AG20443 (cell line): ENCODE data around the gene IER3.
A peak's percentile ranks its signal among the peaks of the same experiment; 100 is the strongest.

ENCODE experiments used
- DNase-seq: peaks from one replicate; pipeline ENCODE4 v3.0.0; 2012; ENCODE audit warnings: low spot score, mixed read lengths

IER3 gene, protein sequence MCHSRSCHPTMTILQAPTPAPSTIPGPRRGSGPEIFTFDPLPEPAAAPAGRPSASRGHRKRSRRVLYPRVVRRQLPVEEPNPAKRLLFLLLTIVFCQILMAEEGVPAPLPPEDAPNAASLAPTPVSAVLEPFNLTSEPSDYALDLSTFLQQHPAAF

DNA sequence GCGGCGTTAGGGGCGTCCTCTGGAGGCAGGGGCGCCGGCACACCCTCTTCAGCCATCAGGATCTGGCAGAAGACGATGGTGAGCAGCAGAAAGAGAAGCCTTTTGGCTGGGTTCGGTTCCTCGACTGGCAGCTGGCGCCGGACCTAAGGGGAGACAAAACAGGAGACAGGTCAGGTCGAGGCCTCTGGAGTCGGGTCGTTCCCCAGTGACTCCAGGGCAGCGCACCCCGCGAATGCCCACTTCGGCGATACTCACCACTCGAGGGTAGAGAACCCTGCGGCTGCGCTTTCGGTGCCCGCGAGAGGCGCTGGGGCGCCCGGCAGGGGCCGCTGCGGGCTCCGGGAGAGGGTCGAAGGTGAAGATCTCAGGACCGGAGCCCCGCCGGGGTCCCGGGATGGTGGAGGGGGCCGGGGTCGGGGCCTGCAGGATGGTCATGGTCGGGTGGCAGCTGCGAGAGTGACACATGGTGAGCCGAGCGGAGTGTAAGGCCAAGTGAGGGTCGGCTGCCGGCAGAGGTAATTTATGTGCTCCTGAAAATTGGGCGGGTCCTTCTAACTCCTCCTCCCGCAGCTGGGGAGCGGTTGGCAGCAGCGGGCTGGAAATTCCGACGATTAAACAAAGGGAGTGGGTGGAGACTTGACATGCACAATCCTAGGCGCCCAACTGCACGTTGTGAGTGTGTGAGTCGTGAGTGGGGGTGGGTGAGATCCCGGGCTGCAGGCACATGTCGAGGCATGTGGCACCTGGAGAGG is at the start of gene IER3:
Gene IER3 (minus strand): TSS at position 494 of the 752 bp plus-strand sequence. CDS start 29 bp downstream, at position 465.
- DNase-seq, result peak; percentile 80

- peak; percentile 37 for DNase-seq
Measured at GRCh38 chr6:30793521-30794194, 49.3 kb upstream of the IER3 start.

DNA sequence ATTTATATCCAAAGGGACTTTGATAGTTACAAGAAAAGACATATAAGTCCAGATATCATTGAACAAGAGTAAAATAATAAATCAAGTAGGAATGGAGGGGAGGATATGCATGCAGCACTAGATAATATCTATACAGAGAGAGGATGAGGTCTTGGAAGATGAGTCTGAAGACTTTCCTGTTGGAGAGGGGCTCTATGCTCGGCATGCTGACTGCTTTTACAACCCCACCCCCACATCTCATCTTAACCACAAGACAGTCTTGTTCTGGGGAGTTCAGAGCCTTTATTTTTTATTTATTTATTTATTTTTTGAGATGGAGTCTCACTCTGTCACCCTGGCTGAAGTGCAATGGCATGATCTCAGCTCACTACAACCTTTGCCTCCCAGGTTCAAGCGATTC is 48.4 kb upstream of the IER3 start:
- DNase-seq, result no peak

GRCh38 chr6:30790724-30791383 is 46.5 kb upstream of the IER3 start:
- DNase-seq, result no peak

GRCh38 chr6:30789606-30790005 is 45.3 kb upstream of the IER3 start:
- no peak for DNase-seq

DNA sequence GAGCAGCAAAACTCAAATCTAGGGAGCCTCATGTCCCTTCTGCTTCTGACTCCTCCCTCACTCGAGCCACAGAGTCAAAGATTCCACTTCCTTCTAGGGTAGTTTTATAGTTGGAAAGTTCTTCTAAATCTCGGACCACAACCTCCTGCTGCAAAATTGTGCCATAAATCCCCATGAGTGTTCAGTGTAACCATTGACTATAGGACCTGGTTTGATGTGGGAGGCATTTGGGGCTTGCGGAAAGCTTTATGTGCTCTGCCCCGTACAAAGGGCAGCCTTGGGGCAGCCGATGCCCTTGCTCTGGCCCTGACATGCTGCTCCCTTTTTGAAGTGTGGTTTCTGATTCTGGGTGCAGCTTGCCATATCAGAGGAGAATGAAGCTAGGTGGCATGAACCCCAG is 43.6 kb upstream of the IER3 start:
- DNase-seq, result no peak

- DNase-seq, result peak; percentile 63
Measured at GRCh38 chr6:30782425-30783014, 38.2 kb upstream of the IER3 start.

GRCh38 chr6:30781743-30782424 is 37.5 kb upstream of the IER3 start:
- DNase-seq, result peak; percentile 87

DNA sequence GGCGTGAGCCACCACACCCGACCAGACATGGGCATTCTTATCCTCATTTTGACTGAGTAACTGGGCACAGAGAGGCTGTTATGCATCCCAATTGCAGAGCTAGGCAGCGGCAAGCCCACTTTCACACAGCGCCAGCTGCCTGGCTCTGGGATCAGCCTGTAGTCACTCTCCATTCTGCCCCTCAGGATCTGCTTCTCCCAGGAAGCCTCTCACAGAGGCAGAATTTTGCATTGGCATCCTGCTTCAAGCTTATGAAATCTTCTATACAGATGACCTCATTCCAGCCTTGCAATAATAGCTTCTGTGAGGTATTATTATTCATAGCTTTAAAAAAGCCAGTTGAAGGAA is 37.0 kb upstream of the IER3 start:
- DNase-seq, result no peak

DNA sequence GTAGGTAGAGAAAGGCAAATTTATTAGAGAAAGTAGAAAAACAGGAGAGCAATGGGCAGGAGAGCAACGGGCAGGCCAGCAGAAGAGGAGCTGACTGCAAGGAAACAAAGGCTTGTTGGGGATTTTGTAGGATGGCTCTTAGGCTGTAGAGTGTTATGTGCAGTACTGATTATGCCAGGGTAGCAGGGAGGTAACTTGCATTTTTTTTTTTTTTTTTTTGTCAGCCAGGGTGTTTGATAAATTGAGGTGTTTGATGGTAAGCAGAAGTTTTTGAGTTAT is 36.2 kb upstream of the IER3 start:
- DNase-seq, result no peak

DNA sequence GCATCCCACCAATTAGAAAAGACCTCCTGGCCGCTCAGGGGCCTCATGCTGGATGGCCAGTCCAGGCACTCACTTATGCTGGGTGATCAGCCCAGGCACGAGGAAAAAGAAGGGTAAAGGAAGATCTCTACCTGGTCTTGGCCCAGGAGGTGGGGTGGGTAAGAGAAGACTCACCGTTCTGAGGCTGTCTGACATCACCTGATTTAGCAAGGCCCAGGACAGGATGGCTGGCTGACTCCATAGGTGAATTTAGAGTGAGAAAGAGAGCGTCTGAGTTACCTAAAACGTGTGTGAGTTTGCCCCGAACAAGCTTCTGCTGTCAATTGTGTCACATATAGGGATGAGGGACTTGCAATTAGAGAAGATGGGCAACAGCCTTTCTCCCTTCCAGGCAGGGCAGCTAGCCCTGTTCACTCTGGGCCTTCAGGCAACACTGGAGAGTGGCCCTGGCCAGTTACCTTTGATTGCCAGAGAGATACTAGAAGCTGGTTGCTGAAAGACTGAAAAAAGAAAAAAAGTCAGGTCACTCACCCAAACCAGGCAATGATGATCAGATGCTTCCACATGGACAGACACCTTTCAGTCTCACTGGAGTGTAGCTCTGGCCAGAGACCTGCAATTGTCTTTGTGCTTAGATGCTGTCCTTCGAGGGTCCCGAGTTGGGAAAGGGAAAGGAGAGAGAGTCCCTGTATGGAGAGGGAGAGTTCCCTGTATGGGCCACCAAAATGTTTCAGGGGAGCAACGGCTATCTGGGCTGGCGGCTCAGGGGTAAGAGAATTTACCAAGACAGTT is 35.7 kb upstream of the IER3 start:
- DNase-seq, result no peak

- DNase-seq, result no peak
Measured at GRCh38 chr6:30778001-30778635, 33.8 kb upstream of the IER3 start.

DNA sequence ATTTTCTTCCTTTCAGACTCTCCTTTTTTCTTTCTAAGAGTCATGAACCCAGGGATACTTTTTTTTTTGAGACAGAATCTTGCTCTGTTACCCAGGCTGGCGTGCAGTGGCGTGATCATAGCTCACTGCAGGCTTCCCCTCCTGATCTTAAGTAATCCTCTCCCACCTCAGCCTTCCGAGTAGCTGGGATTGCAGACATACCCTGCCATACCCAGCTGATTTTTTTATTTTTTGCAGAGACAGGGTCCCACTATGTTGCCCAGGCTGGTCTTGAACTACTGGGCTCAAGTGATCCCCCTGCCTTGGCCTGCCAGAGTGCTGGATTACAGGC is 32.8 kb upstream of the IER3 start:
- DNase-seq, result no peak

DNA sequence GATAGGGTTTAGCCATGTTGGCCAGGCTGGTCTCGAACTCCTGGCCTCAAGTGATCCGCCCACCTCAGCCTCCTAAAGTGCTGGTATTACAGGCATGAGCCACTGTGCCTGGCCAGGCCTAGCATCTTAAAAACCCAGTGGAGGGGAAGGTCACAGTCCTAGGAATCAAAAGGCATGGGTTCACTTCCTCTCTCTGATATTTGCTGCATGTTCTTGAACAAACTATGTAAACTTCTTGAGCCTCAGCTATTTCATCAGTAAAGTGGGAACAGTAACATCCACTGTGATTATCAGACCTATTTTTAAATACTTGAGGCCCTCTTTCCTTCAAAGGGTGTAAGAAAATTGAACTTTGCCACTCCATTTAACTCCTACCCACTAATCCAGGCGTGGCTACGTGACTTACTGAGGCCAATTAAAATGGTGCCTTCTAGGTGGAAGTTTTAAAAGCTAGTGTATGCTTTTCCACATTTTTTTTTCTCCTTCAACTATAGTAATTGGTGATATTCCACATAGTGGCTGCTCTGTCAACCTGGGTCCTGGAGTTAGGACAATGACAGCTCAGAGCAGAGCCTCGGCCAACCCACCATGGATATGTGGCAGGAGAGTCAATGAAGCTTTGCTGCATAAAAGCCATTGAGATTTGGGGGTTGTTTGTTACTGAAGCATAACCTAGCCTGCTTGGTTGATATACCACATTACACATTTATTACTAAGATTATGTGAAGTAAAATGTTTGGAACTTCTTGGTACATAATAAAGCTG is 32.2 kb upstream of the IER3 start:
- no peak for DNase-seq

DNA sequence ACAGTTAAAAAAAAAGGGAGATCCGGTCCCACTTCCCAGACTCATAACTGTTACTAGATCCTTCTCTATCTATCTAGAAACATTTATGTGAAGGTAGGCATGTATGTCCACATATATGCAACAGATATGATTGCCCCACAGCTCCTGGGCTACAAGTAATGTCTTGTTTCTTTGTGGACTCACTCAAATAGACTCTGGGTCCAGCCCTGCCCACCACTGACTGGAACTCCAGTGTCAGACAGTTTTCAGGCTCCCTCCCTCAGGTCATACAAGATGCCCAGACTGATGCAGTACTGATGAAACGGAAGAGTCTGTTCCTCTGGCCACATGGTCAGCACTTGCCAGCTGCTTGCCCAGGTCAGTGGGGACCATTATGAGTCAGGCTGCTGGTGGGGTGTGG is 30.8 kb upstream of the IER3 start:
- DNase-seq, result no peak

- DNase-seq, result no peak
Measured at GRCh38 chr6:30774701-30775100, 30.4 kb upstream of the IER3 start.

DNA sequence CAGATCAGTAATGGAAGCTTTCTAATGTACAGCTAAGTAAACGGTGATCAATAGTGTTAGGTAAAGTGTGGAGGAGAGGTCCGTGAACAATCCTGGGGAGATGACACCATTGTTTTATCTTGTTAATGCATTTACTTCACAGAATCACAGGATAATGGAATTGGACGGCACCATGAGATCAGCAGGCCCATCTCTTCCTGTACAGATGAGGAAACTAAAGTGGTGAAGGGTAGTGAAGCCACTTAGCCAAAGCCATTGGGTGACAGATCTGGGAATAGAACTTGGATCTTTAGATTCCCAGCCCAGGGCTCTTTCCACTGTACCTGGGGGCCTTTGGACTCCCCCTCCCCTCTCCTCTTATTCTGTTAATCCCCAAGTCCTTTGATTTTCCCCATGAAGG is 26.2 kb upstream of the IER3 start:
- no peak for DNase-seq

- DNase-seq, result peak; percentile 29
Measured at GRCh38 chr6:30769853-30770524, 25.6 kb upstream of the IER3 start.

GRCh38 chr6:30769088-30769852 is 24.9 kb upstream of the IER3 start:
- DNase-seq, result peak; percentile 93
